NOMO-1 (cell line): Measurements from ENCODE around the gene PLA2R1.
"Not testable (repeated sequence)": the region's sequence is repeated elsewhere in the genome, so short reads cannot be mapped to it uniquely, and the experiment has no call there.

Experiments used
- DNase-seq, 2 experiments: peaks; one replicate each; lab custom pipeline; 2025; ENCODE audit not compliant: unreplicated experiment in 2 of 2; lab: John Stamatoyannopoulos, UW

Gene PLA2R1

GRCh38 chr2:160063879-160064612 is 1.6 kb upstream of the PLA2R1 start:
- no peak for DNase-seq

GRCh38 chr2:160063271-160063670 is 856 bp upstream of the PLA2R1 start:
- no peak for DNase-seq

DNA sequence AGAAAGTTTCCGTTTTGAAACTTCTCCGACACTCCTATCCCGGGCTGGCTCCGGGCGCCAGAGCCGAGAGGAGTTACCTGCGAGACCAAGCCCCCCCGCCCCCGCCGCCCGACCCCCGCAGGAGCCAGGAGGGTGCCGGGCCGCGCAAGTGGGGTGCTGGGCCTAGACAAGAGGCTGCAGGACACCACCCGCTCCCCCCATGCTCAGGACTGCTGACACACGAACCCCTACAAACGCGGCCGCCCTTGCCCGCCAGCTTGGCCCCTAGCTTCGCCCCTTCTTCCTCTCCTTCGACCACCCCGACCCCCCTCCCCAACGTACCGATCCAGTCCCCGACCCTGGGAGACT is 497 bp downstream of the PLA2R1 start:
- DNase-seq: no peak

DNA sequence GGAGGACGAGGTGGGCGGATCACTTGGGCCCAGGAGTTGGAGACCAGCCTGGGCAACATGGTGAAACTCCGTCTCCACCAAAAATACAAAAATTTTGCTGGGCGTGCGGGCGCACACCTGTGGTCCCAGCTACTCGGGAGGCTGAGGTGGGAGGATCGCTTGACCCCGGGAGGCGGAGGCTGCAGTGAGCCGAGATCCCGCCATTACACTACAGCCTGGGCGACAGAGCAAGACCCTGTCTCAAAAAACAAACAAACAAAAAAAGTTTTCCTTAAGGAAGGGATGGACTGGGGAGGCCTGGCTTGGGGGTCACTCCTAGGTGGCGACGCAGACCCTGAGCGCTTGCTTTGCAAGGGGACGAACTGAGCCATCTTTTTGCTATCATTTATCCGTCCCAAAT is 882 bp downstream of the PLA2R1 start:
- no peak for DNase-seq

GRCh38 chr2:160060297-160060696 is 2.1 kb downstream of the PLA2R1 start:
- DNase-seq: no peak

DNA sequence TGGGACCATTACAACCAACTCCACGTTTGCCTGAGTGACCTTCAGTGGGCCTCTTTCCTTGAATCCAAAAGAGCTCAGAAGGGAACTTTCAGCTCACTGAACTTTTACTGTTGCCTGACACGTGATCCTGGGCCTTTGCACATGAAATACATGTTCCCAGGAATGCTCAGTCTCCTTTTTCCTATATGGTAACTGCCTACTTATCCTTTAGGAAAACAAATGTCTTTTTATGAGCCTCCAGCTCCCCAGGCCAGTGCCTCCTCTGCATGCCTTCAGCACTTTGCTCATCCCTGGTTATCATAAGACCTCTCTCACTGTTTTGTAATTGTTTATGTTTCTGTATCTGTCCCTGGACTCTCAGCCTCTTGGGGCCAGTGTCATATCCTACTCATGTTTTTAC is 5.1 kb downstream of the PLA2R1 start:
- no peak for DNase-seq

GRCh38 chr2:160055726-160056108 is 6.7 kb downstream of the PLA2R1 start:
- DNase-seq: no peak

DNA sequence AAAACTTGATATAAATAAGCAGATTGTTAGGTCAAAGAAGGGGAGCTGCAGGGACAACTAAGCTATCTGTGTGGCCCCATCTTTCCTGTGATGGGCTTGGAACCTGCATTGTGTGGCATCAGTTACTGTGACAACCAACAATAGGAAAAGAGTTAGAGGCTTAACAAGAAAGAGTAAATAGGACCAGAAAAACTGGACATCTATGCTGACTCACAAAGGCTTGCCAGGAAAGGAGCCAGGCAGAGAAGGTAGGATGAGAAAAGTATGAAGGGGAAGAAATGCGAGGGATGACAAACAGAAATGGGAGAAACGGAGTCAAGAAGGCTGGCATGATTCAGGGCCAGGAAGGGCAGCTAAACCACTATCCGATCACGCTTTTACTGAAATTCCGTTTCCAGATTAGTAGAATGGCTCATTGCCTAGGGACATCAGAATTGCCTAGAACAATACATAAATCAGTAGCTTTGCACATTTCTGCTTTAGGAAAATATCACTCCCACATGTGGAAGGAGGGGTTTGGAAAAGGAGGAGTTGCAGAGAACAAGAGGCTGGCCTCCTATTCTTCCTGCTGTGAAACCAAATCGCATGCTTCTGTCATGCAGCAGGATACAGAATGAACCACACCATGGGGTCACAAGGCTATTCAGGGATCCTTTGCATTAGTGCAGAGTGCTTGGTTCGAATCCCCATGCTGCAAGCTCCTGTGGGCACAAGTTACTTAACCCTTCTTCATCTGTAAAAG is 7.3 kb downstream of the PLA2R1 start:
- DNase-seq: no peak

GRCh38 chr2:160053946-160054345 is 8.5 kb downstream of the PLA2R1 start:
- no peak for DNase-seq

GRCh38 chr2:160052531-160052930 is 9.9 kb downstream of the PLA2R1 start:
- DNase-seq: no peak

- no peak for DNase-seq
Measured at GRCh38 chr2:160051371-160051800, 11.0 kb downstream of the PLA2R1 start.

DNA sequence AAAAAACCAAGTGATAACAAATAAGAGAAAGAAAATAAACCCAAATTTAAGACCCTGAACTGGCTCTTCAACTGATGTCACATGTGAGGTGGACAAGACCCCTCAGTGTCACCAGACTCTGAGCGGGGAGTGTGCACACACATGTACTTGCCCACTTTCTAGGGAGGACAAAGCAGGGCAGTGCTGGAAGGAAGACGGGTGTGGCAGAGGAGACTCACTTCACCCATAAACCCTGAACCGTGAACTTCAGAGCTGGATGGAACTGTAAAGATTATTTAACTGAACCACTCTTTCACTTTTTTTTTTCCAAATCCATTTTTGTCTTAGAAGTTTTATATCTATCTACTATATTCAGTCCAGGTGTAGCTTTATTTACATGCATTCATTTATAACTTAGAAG is 12.3 kb downstream of the PLA2R1 start:
- DNase-seq: no peak

GRCh38 chr2:160045703-160046210 is 16.7 kb downstream of the PLA2R1 start:
- DNase-seq: no peak

GRCh38 chr2:160044728-160045127 is 17.7 kb downstream of the PLA2R1 start:
- no peak for DNase-seq

- DNase-seq: no peak
Measured at GRCh38 chr2:160043265-160043664, 19.1 kb downstream of the PLA2R1 start.

GRCh38 chr2:160042054-160042453 is 20.4 kb downstream of the PLA2R1 start:
- no peak for DNase-seq

GRCh38 chr2:160041091-160041490 is 21.3 kb downstream of the PLA2R1 start:
- no peak for DNase-seq

GRCh38 chr2:160039166-160039903 is 23.1 kb downstream of the PLA2R1 start:
- DNase-seq: no peak

- not testable (repeated sequence) for DNase-seq
Measured at GRCh38 chr2:160038662-160039061, 23.8 kb downstream of the PLA2R1 start.

GRCh38 chr2:160036736-160037135 is 25.7 kb downstream of the PLA2R1 start:
- DNase-seq: no peak

DNA sequence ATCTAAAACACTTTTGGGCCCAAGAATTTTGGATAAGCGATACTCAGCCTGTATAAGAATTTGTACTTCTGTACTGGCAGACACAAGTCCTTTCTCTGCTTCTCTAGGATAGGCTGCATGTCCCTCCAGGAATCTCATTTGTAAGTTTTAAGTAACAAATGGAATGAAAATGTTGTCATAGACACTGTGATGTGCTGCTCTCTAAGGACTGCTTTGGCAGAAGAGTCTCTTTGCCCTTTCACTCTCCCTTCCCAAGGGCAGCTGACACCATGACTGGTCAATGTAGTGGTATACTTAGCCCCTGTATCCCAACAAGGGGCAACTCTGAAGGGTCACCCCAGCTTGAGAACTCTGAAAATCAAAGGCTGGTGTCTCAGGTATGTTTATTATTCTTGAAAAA is 27.3 kb downstream of the PLA2R1 start:
- DNase-seq: no peak

DNA sequence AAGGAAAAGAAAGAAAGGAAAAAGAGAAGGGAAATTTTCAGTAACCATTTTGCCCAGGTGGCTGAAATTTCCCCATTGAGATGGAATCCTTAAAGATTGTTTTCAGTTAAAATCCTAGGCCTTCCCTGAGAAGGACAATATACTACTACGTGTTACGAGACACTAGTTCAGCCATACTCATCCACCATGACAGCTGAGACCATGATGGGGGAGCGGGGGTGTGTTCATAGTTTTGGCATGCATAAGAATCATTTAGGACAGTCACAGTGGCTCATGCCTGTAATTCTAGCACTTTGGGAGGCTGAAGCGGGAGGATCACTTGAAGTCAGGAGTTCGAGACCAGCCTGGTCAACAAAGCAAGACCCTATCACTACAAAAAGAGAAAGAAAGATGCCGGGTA is 28.0 kb downstream of the PLA2R1 start:
- no peak for DNase-seq
